Osteocyte (in vitro differentiated cells): Measurements from ENCODE around the gene PRPF19. TPM values are rescaled to one million over a fixed set of nuclear protein-coding genes. Genes with fewer than 3 reads are reported as not detected.

ENCODE experiments used
- DNase-seq: peaks from one replicate; pipeline ENCODE4 v3.0.0; 2021; ENCODE audit warnings: mixed read lengths; ENCODE audit not compliant: unreplicated experiment; ENCODE audit errors: extremely low spot score
- H3K27ac Mint-ChIP-seq: one replicate; pipeline ENCODE4 v1.8.0; 2021; ENCODE audit warnings: mild to moderate bottlenecking, mixed read lengths; ENCODE audit not compliant: unreplicated experiment
- H3K27me3 Mint-ChIP-seq: one replicate; pipeline ENCODE4 v1.8.0; 2021; ENCODE audit warnings: mixed read lengths; ENCODE audit not compliant: unreplicated experiment
- H3K36me3 Mint-ChIP-seq: one replicate; pipeline ENCODE4 v1.8.0; 2021; ENCODE audit warnings: mixed read lengths; ENCODE audit not compliant: unreplicated experiment
- H3K4me1 Mint-ChIP-seq: one replicate; pipeline ENCODE4 v1.8.0; 2021; ENCODE audit warnings: mixed read lengths; ENCODE audit not compliant: unreplicated experiment
- H3K4me3 Mint-ChIP-seq: one replicate; pipeline ENCODE4 v1.8.0; 2021; ENCODE audit warnings: mild to moderate bottlenecking, moderate library complexity, mixed read lengths; ENCODE audit not compliant: unreplicated experiment
- H3K9me3 Mint-ChIP-seq: one replicate; pipeline ENCODE4 v1.8.0; 2021; ENCODE audit warnings: mixed read lengths; ENCODE audit not compliant: unreplicated experiment
- CTCF ChIP-seq: fragments of 200-600 bp; sonication (generic); IDR thresholded peaks from 2 replicates; pipeline ENCODE4 v1.5.0; 2021; ENCODE audit warnings: antibody characterized with exemption, mild to moderate bottlenecking, moderate library complexity
- total RNA-seq: library from RNA; stranded (reverse); gene quantifications from 2 replicates; pipeline ENCODE4 v1.2.1, GENCODE V29; 2021

Gene PRPF19
- total RNA-seq, 1 donor from 2014 or later, result 78.0 TPM

GRCh38 chr11:60867871-60868681 is 38.3 kb downstream of the PRPF19 start:
- Mint-ChIP-seq H3K27me3 (peaks cover 3% of the 10 kb centered on the region), H3K4me1 (peaks cover 29% of the 10 kb centered on the region), H3K9me3 (no peaks in the 10 kb centered on the region), H3K36me3 (no peaks in the 10 kb centered on the region), H3K4me3 (no peak overlapping the region), H3K27ac (no peak overlapping the region)
- DNase-seq, result no peak
- no peak for TF ChIP-seq CTCF

GRCh38 chr11:60866911-60867870 is 39.2 kb downstream of the PRPF19 start, which contains the start of gene ZP1:
Gene ZP1, plus strand, starts transcription at chr11:60867542. Its CDS starts 20 bp downstream, at chr11:60867562.
- DNase-seq, result no peak
- Mint-ChIP-seq H3K27me3 (peaks cover 6% of the 10 kb centered on the region), H3K4me3 (no peak within 1 kb of the TSS), H3K36me3 (no peaks in the 10 kb centered on the region), H3K9me3 (no peaks in the 10 kb centered on the region), H3K27ac (no peak within 1 kb of the TSS), H3K4me1 (peaks cover 25% of the 10 kb centered on the region)
- no peak for TF ChIP-seq CTCF

- Mint-ChIP-seq H3K4me3 (no peak overlapping the region), H3K27me3 (peaks cover 6% of the 10 kb centered on the region), H3K36me3 (no peaks in the 10 kb centered on the region), H3K9me3 (no peaks in the 10 kb centered on the region), H3K27ac (no peak overlapping the region), H3K4me1 (peaks cover 22% of the 10 kb centered on the region)
- no peak for DNase-seq
- TF ChIP-seq CTCF, result no peak
Observed at GRCh38 chr11:60864856-60865513, 41.4 kb downstream of the PRPF19 start.

DNA sequence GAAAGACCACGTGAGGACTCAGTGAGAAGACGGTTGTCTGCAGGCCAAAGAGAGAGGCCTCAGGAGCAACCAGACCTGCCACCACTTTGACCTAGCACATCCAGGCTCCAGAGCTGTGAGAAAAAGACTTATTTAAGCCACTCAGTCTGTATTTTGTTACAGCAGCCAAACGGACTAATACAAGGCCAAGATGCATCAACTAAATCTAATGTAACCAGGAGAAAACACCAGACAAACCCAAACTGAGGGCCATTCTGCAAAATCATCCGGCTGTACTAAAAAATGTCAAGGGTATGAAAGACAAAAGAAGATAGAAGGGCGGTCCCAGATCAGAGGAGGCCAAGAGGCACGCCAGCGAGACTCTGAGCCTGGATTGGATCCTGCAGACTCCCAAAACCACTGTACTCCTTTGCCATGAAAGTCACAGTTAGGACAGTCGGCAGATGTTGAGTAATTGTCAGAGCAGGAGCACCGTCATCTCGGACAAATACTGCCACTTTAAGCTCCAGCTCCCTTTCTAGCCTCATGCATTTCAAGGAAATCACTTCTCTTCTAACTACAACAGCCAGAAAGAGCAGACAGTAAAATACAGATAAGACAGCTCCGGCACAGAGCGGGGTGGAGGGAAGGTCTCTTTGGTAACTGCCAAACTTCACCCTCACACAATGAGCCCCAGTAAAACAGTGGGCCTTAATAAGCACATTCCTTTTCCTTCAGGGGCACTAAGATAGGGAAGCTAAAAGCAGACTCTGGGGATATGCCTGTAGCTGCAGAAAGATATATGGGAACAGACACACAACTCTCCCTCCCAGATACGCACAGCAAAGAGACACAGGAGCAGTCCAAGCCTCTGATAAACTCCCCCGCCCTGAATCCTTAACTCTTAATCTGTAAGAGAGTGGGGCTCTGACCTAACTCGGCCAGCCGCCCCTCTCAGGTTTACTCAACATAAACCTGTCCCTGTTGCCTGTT is 42.5 kb downstream of the PRPF19 start:
- Mint-ChIP-seq H3K27ac (no peak overlapping the region), H3K4me3 (no peak overlapping the region), H3K36me3 (no peaks in the 10 kb centered on the region), H3K4me1 (peaks cover 28% of the 10 kb centered on the region), H3K9me3 (no peaks in the 10 kb centered on the region), H3K27me3 (peaks cover 6% of the 10 kb centered on the region)
- TF ChIP-seq CTCF, result no peak
- no peak for DNase-seq
